ENCODE results near the gene KCNS1. TPM values are rescaled to one million over a fixed set of nuclear protein-coding genes. Genes with fewer than 3 reads are reported as not detected.
A peak's percentile ranks its signal among the peaks of the same experiment; 100 is the strongest.

KCNS1 gene
- total RNA-seq, 6 experiments from 2014 or later: 0.46 to 0.95 (median 0.73) TPM

DNA sequence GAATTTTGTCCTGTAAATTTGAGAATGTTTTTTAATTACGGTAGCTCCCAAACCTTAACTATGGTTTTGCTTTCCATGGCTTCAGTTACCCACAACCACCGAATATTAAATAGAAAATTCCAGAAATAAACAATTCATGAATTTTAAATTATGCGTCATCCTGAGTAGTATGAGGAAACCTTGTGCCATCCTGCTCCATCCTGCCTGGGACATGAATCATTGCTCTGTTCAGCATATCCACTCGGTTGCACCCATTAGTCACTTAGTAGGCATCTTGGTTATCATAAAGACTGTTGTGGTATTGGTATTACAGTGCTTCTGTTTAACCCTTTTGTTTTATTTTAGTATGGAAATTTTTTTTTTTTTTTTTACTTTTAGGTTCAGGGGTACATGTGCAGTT is 39.7 kb downstream of the KCNS1 start:
- Mint-ChIP-seq H3K27ac (peak overlapping the region; percentile 83), H3K4me3 (peak overlapping the region; percentile 42), H3K4me1 (ENCODE audit: low read depth) (peaks cover 75% of the 10 kb centered on the region), H3K27me3 (ENCODE audit: insufficient read depth) (no peaks in the 10 kb centered on the region), H3K9me3 (no peaks in the 10 kb centered on the region), H3K36me3 (ENCODE audit: low read depth) (peaks cover 30% of the 10 kb centered on the region)
- DNase-seq: peak; percentile 92
- TF ChIP-seq, protein P1, sequence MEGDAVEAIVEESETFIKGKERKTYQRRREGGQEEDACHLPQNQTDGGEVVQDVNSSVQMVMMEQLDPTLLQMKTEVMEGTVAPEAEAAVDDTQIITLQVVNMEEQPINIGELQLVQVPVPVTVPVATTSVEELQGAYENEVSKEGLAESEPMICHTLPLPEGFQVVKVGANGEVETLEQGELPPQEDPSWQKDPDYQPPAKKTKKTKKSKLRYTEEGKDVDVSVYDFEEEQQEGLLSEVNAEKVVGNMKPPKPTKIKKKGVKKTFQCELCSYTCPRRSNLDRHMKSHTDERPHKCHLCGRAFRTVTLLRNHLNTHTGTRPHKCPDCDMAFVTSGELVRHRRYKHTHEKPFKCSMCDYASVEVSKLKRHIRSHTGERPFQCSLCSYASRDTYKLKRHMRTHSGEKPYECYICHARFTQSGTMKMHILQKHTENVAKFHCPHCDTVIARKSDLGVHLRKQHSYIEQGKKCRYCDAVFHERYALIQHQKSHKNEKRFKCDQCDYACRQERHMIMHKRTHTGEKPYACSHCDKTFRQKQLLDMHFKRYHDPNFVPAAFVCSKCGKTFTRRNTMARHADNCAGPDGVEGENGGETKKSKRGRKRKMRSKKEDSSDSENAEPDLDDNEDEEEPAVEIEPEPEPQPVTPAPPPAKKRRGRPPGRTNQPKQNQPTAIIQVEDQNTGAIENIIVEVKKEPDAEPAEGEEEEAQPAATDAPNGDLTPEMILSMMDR (IDR thresholded peaks at IDR 0.05): no peak

- peaks cover 30% of the 10 kb centered on the region for H3K36me3 Mint-ChIP-seq (ENCODE audit: low read depth)
- DNase-seq: no peak
- no peaks in the 10 kb centered on the region for H3K27me3 Mint-ChIP-seq (ENCODE audit: insufficient read depth)
- peak overlapping the region; percentile 83 for H3K27ac Mint-ChIP-seq
- H3K4me3 Mint-ChIP-seq: no peak overlapping the region
- H3K4me1 Mint-ChIP-seq (ENCODE audit: low read depth): peaks cover 71% of the 10 kb centered on the region
- TF ChIP-seq, protein P1 (IDR thresholded peaks at IDR 0.05): no peak
- no peaks in the 10 kb centered on the region for H3K9me3 Mint-ChIP-seq
Observed at GRCh38 chr20:45060294-45060693, 40.6 kb downstream of the KCNS1 start.

GRCh38 chr20:45059022-45059728 is 41.8 kb downstream of the KCNS1 start:
- Mint-ChIP-seq H3K4me1 (ENCODE audit: low read depth) (peaks cover 67% of the 10 kb centered on the region), H3K27me3 (ENCODE audit: insufficient read depth) (no peaks in the 10 kb centered on the region), H3K27ac (peak overlapping the region; percentile 70), H3K4me3 (no peak overlapping the region), H3K36me3 (ENCODE audit: low read depth) (peaks cover 29% of the 10 kb centered on the region), H3K9me3 (no peaks in the 10 kb centered on the region)
- DNase-seq: peak; percentile 57
- TF ChIP-seq, protein P1 (IDR thresholded peaks at IDR 0.05): no peak

- H3K27me3 Mint-ChIP-seq (ENCODE audit: insufficient read depth): no peaks in the 10 kb centered on the region
- H3K36me3 Mint-ChIP-seq (ENCODE audit: low read depth): peaks cover 24% of the 10 kb centered on the region
- no peaks in the 10 kb centered on the region for H3K9me3 Mint-ChIP-seq
- no peak for DNase-seq
- TF ChIP-seq, protein P1 (IDR thresholded peaks at IDR 0.05): no peak
- peaks cover 70% of the 10 kb centered on the region for H3K4me1 Mint-ChIP-seq (ENCODE audit: low read depth)
- H3K27ac Mint-ChIP-seq: peak overlapping the region; percentile 36
- H3K4me3 Mint-ChIP-seq: no peak overlapping the region
Observed at GRCh38 chr20:45058168-45058850, 42.6 kb downstream of the KCNS1 start.

DNA sequence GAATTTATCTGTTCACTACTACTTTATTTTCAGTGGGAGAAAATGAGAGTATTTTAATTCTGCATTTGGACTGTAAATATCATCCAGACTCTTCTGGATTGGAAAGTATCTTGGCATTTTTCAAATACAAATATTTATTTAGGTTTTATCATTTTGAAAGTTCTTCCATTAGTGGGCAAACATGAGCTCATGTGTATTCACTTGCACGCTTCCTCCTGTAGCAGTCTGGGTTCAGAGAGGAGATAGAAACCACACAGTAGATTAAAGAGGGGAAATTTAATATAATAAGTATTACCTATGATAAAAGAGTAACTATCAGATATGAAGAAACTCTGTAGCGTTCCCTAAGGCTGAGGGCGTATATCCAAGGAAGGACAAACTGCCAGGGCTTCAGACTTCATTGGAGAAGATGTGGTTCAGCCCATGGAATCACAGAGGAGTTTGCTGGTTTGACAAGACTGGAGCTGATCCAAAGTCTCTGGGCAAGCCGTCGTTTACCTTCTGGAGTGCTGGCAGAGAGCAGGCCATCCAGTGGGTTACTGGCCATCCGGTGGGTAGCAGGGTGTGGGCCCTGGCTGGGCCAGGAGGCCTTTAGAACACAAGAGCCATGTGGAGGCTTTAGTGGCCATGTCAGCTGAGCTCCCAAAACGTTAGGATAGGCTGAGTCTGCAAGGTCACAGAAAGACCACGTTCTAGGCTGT is 44.3 kb downstream of the KCNS1 start:
- Mint-ChIP-seq H3K27ac (no peak overlapping the region; the same call in 1 of the 2 replicates), H3K27me3 (ENCODE audit: insufficient read depth) (no peaks in the 10 kb centered on the region), H3K4me1 (ENCODE audit: low read depth) (peaks cover 75% of the 10 kb centered on the region), H3K36me3 (ENCODE audit: low read depth) (peaks cover 28% of the 10 kb centered on the region), H3K4me3 (no peak overlapping the region), H3K9me3 (no peaks in the 10 kb centered on the region)
- DNase-seq: no peak
- TF ChIP-seq, protein P1 (IDR thresholded peaks at IDR 0.05): no peak

All from HFFc6 (cell line).